GM12878 (cell line): Measurements from ENCODE around the gene CXXC5. TPM values are rescaled to one million over a fixed set of nuclear protein-coding genes. Genes with fewer than 3 reads are reported as not detected.

Experiments used
- polyA plus RNA-seq, 11 experiments: library from polyadenylated mRNA; depleted of rRNA in 4 of 11; unstranded in 6 of 11; stranded (reverse) in 5 of 11; fragments of >200 nt; fragmentation: Nextera tagmentation in 4 of 11; fragmentation: Illumina TruSeq in 1 of 11; extraction: Ambion mirVana in 4 of 11; extraction: Trizol in 1 of 11; gene quantifications; 1 replicate in 1 of 11; 2 replicates in 10 of 11; pipeline versions ENCODE4 v1.2.1 to v1.2.3, GENCODE V29; 2011 to 2016; ENCODE audit warnings: inconsistent platforms in 2 of 11, missing spikeins in 2 of 11, low read depth in 1 of 11
- small RNA-seq: library from RNA; depleted of rRNA; stranded (forward); fragments of <200 nt; gene quantifications from one replicate; pipeline ENCODE3, GENCODE V24; 2014
- total RNA-seq, 4 experiments: library from RNA; depleted of rRNA in 3 of 4; stranded (reverse); fragments of >200 nt in 3 of 4; fragmentation: Illumina TruSeq in 1 of 4; extraction: Trizol in 1 of 4; gene quantifications; 2 replicates each; pipeline versions ENCODE4 v1.2.1 to v1.2.3, GENCODE V29; 2013 to 2021

CXXC5 gene
- total and polyA plus RNA-seq, 10 of the 15 experiments (the other 5 are each of a cell fraction or from before 2014, with no cell fraction given): 1.8 to 90.8 (median 40.7) TPM

Small RNA genes lying within 50 kb of the gene (small RNA-seq; reads per million reads assigned to genes)
- not detected for gene RNU6-236P

Other genes with a start within 250 kb of the CXXC5 start
- 5.1 and 8.1 TPM in 2 replicates for gene SPATA24, start 244.3 kb upstream of the CXXC5 start, total RNA-seq (2014; rRNA removed)
- 6.3 and 8.1 TPM in 2 replicates for gene SPATA24, start 244.3 kb upstream of the CXXC5 start, total RNA-seq (2014; rRNA removed; fragmentation: Illumina TruSeq; extraction: Trizol)
- gene SPATA24, start 244.3 kb upstream of the CXXC5 start, total RNA-seq (2021): 4.1 and 5.6 TPM in 2 replicates
- gene SPATA24, start 244.3 kb upstream of the CXXC5 start, polyA plus RNA-seq (2011; rRNA removed): 5.3 and 6.0 TPM in 2 replicates
- 6.1 and 9.8 TPM in 2 replicates for gene SPATA24, start 244.3 kb upstream of the CXXC5 start, polyA plus RNA-seq (2014; fragmentation: Illumina TruSeq; extraction: Trizol)
- 1 to 10 TPM; 7.6 to 8.5 TPM for gene SPATA24, start 244.3 kb upstream of the CXXC5 start, polyA plus RNA-seq (2014; fragmentation: Nextera tagmentation; extraction: Ambion mirVana)
- gene SPATA24, start 244.3 kb upstream of the CXXC5 start, polyA plus RNA-seq (2014; rRNA removed): 7.1 and 7.2 TPM in 2 replicates
- 1 to 10 TPM; 7.0 to 7.4 TPM for gene SPATA24, start 244.3 kb upstream of the CXXC5 start, polyA plus RNA-seq (2016; fragmentation: Nextera tagmentation; extraction: Ambion mirVana)
- gene DNAJC18, start 208.8 kb upstream of the CXXC5 start, total RNA-seq (2014; rRNA removed): 5.3 and 6.4 TPM in 2 replicates
- gene DNAJC18, start 208.8 kb upstream of the CXXC5 start, total RNA-seq (2014; rRNA removed; fragmentation: Illumina TruSeq; extraction: Trizol): 10.6 and 10.8 TPM in 2 replicates
- 16.9 and 19.7 TPM in 2 replicates for gene DNAJC18, start 208.8 kb upstream of the CXXC5 start, total RNA-seq (2021)
- gene DNAJC18, start 208.8 kb upstream of the CXXC5 start, polyA plus RNA-seq (2011; rRNA removed): 21.0 and 34.0 TPM in 2 replicates
- gene DNAJC18, start 208.8 kb upstream of the CXXC5 start, polyA plus RNA-seq (2014; fragmentation: Illumina TruSeq; extraction: Trizol): 17.5 and 22.6 TPM in 2 replicates
- gene DNAJC18, start 208.8 kb upstream of the CXXC5 start, polyA plus RNA-seq (2014; fragmentation: Nextera tagmentation; extraction: Ambion mirVana): 10 to 100 TPM; 20.5 to 26.7 TPM
- 5.3 and 10.1 TPM in 2 replicates for gene DNAJC18, start 208.8 kb upstream of the CXXC5 start, polyA plus RNA-seq (2014; rRNA removed)
- gene DNAJC18, start 208.8 kb upstream of the CXXC5 start, polyA plus RNA-seq (2016; fragmentation: Nextera tagmentation; extraction: Ambion mirVana): 10 to 100 TPM; 16.7 to 18.0 TPM
- not detected in 2 replicates for gene ECSCR, start 185.6 kb upstream of the CXXC5 start, total RNA-seq (2014; rRNA removed)
- gene ECSCR, start 185.6 kb upstream of the CXXC5 start, total RNA-seq (2014; rRNA removed; fragmentation: Illumina TruSeq; extraction: Trizol): 0.22 TPM in 1 of 2 replicates, not detected in the other
- 0.36 TPM in 1 of 2 replicates, not detected in the other for gene ECSCR, start 185.6 kb upstream of the CXXC5 start, total RNA-seq (2021)
- 0.12 and 0.15 TPM in 2 replicates for gene ECSCR, start 185.6 kb upstream of the CXXC5 start, polyA plus RNA-seq (2011; rRNA removed)
- 0.19 and 0.25 TPM in 2 replicates for gene ECSCR, start 185.6 kb upstream of the CXXC5 start, polyA plus RNA-seq (2014; fragmentation: Illumina TruSeq; extraction: Trizol)
- gene ECSCR, start 185.6 kb upstream of the CXXC5 start, polyA plus RNA-seq (2014; fragmentation: Nextera tagmentation; extraction: Ambion mirVana): under 1 TPM; 0.23 to 0.35 TPM
- gene ECSCR, start 185.6 kb upstream of the CXXC5 start, polyA plus RNA-seq (2014; rRNA removed): 0.30 TPM in 1 of 2 replicates, not detected in the other
- gene ECSCR, start 185.6 kb upstream of the CXXC5 start, polyA plus RNA-seq (2016; fragmentation: Nextera tagmentation; extraction: Ambion mirVana): under 1 TPM in 1 of 2 experiments, not detected in 1; 0.83 TPM
- gene SMIM33, start 177.3 kb upstream of the CXXC5 start, total RNA-seq (2014; rRNA removed): 0.05 TPM in 1 of 2 replicates, not detected in the other
- 0.04 TPM in 1 of 2 replicates, not detected in the other for gene SMIM33, start 177.3 kb upstream of the CXXC5 start, total RNA-seq (2014; rRNA removed; fragmentation: Illumina TruSeq; extraction: Trizol)
- not detected in 2 replicates for gene SMIM33, start 177.3 kb upstream of the CXXC5 start, total RNA-seq (2021)
- gene SMIM33, start 177.3 kb upstream of the CXXC5 start, polyA plus RNA-seq (2011; rRNA removed): not detected in 2 replicates
- gene SMIM33, start 177.3 kb upstream of the CXXC5 start, polyA plus RNA-seq (2014; fragmentation: Illumina TruSeq; extraction: Trizol): 0.03 TPM in 1 of 2 replicates, not detected in the other
- gene SMIM33, start 177.3 kb upstream of the CXXC5 start, polyA plus RNA-seq (2014; fragmentation: Nextera tagmentation; extraction: Ambion mirVana): under 1 TPM in 1 of 2 experiments, not detected in 1; 0.09 TPM
- 0.04 TPM in 1 of 2 replicates, not detected in the other for gene SMIM33, start 177.3 kb upstream of the CXXC5 start, polyA plus RNA-seq (2014; rRNA removed)
- under 1 TPM; 0.12 to 0.25 TPM for gene SMIM33, start 177.3 kb upstream of the CXXC5 start, polyA plus RNA-seq (2016; fragmentation: Nextera tagmentation; extraction: Ambion mirVana)
- 43.8 and 48.5 TPM in 2 replicates for gene STING1, start 165.6 kb upstream of the CXXC5 start, total RNA-seq (2014; rRNA removed)
- 16.5 and 17.1 TPM in 2 replicates for gene STING1, start 165.6 kb upstream of the CXXC5 start, total RNA-seq (2014; rRNA removed; fragmentation: Illumina TruSeq; extraction: Trizol)
- 49.6 and 53.3 TPM in 2 replicates for gene STING1, start 165.6 kb upstream of the CXXC5 start, total RNA-seq (2021)
- gene STING1, start 165.6 kb upstream of the CXXC5 start, polyA plus RNA-seq (2011; rRNA removed): 8.3 and 20.2 TPM in 2 replicates
- 27.7 and 34.1 TPM in 2 replicates for gene STING1, start 165.6 kb upstream of the CXXC5 start, polyA plus RNA-seq (2014; fragmentation: Illumina TruSeq; extraction: Trizol)
- gene STING1, start 165.6 kb upstream of the CXXC5 start, polyA plus RNA-seq (2014; fragmentation: Nextera tagmentation; extraction: Ambion mirVana): 10 to 100 TPM; 10.1 to 12.1 TPM
- gene STING1, start 165.6 kb upstream of the CXXC5 start, polyA plus RNA-seq (2014; rRNA removed): 47.9 and 59.8 TPM in 2 replicates
- 10 to 100 TPM; 49.3 to 56.1 TPM for gene STING1, start 165.6 kb upstream of the CXXC5 start, polyA plus RNA-seq (2016; fragmentation: Nextera tagmentation; extraction: Ambion mirVana)
- 93.1 and 107 TPM in 2 replicates for gene UBE2D2, start 87.0 kb upstream of the CXXC5 start, total RNA-seq (2014; rRNA removed)
- 134 and 136 TPM in 2 replicates for gene UBE2D2, start 87.0 kb upstream of the CXXC5 start, total RNA-seq (2014; rRNA removed; fragmentation: Illumina TruSeq; extraction: Trizol)
- 166 and 174 TPM in 2 replicates for gene UBE2D2, start 87.0 kb upstream of the CXXC5 start, total RNA-seq (2021)
- 139 and 185 TPM in 2 replicates for gene UBE2D2, start 87.0 kb upstream of the CXXC5 start, polyA plus RNA-seq (2011; rRNA removed)
- gene UBE2D2, start 87.0 kb upstream of the CXXC5 start, polyA plus RNA-seq (2014; fragmentation: Illumina TruSeq; extraction: Trizol): 120 and 151 TPM in 2 replicates
- gene UBE2D2, start 87.0 kb upstream of the CXXC5 start, polyA plus RNA-seq (2014; fragmentation: Nextera tagmentation; extraction: Ambion mirVana): 100 to 1,000 TPM in 1 of 2 experiments, 10 to 100 TPM in 1; 58.6 to 120 TPM
- gene UBE2D2, start 87.0 kb upstream of the CXXC5 start, polyA plus RNA-seq (2014; rRNA removed): 79.2 and 99.2 TPM in 2 replicates
- gene UBE2D2, start 87.0 kb upstream of the CXXC5 start, polyA plus RNA-seq (2016; fragmentation: Nextera tagmentation; extraction: Ambion mirVana): 100 to 1,000 TPM; 227 to 245 TPM
- gene PSD2, start 147.5 kb downstream of the CXXC5 start, total RNA-seq (2014; rRNA removed): 0.11 TPM in 1 of 2 replicates, not detected in the other
- not detected in 2 replicates for gene PSD2, start 147.5 kb downstream of the CXXC5 start, total RNA-seq (2014; rRNA removed; fragmentation: Illumina TruSeq; extraction: Trizol)
- not detected in 2 replicates for gene PSD2, start 147.5 kb downstream of the CXXC5 start, total RNA-seq (2021)
- gene PSD2, start 147.5 kb downstream of the CXXC5 start, polyA plus RNA-seq (2011; rRNA removed): 0.04 and 0.07 TPM in 2 replicates
- gene PSD2, start 147.5 kb downstream of the CXXC5 start, polyA plus RNA-seq (2014; fragmentation: Illumina TruSeq; extraction: Trizol): 0.03 and 0.05 TPM in 2 replicates
- gene PSD2, start 147.5 kb downstream of the CXXC5 start, polyA plus RNA-seq (2014; fragmentation: Nextera tagmentation; extraction: Ambion mirVana): under 1 TPM in 1 of 2 experiments, not detected in 1; 0.02 TPM
- gene PSD2, start 147.5 kb downstream of the CXXC5 start, polyA plus RNA-seq (2014; rRNA removed): 0.03 TPM in 1 of 2 replicates, not detected in the other
- gene PSD2, start 147.5 kb downstream of the CXXC5 start, polyA plus RNA-seq (2016; fragmentation: Nextera tagmentation; extraction: Ambion mirVana): under 1 TPM in 1 of 2 experiments, not detected in 1; 0.14 TPM